Measurements from ENCODE around the gene SLC30A9.

DNA sequence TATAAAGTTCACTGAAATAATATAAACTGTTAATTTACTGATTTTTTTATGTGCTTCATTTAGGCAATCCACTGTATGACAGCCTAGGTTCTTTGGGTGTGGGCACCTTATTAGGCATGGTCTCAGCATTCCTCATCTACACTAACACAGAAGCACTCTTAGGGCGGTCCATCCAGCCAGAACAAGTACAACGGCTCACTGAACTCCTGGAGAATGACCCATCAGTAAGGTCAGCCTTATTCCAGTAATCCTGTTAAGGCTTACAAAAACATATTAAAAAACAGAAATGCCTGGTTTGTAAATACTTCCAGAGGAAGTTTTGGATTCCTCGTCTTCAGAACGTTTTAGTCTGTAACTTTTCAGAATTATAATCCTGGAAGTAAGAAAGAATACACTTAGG is 80.1 kb downstream of the SLC30A9 start:
- TF ChIP-seq, protein P1, sequence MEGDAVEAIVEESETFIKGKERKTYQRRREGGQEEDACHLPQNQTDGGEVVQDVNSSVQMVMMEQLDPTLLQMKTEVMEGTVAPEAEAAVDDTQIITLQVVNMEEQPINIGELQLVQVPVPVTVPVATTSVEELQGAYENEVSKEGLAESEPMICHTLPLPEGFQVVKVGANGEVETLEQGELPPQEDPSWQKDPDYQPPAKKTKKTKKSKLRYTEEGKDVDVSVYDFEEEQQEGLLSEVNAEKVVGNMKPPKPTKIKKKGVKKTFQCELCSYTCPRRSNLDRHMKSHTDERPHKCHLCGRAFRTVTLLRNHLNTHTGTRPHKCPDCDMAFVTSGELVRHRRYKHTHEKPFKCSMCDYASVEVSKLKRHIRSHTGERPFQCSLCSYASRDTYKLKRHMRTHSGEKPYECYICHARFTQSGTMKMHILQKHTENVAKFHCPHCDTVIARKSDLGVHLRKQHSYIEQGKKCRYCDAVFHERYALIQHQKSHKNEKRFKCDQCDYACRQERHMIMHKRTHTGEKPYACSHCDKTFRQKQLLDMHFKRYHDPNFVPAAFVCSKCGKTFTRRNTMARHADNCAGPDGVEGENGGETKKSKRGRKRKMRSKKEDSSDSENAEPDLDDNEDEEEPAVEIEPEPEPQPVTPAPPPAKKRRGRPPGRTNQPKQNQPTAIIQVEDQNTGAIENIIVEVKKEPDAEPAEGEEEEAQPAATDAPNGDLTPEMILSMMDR (IDR thresholded peaks at IDR 0.05 in 4 of 5, conservative IDR thresholded peaks at IDR 0.05 in 1 of 5) = no peak
- TF ChIP-seq POLR2A (IDR thresholded peaks at IDR 0.05) = no peak

Measured in gastrocnemius medialis (tissue), 4 donors.